Measurements from ENCODE around the gene EVX2.

Gene EVX2

DNA sequence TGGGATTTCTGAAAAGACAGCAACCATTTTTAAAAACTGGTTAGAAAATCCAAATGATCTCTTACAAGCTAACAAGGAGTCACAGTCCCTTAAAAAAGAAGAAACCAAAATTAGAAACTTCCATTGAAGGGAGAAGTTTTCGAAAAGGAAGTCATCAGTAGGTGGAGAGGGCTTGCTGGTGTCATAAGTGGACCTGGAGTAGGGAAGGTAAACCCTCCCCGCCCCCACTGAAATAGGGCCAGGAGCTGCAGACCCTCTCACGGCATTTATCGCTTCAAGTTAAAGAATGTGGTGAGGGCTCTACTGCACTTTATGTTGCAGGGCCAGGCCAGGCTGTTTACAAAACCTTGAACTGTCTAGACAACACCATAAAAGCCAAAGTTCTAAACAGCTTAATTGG, 26.2 kb upstream of the EVX2 start:
- in situ Hi-C loops (cut with MboI; ENCODE audit: low sequenced_read_pairs): no loop called here

GRCh38 chr2:176109192-176109901, 25.6 kb upstream of the EVX2 start:
- in situ Hi-C loops (cut with MboI; ENCODE audit: low sequenced_read_pairs): no loop called here

- in situ Hi-C loops (cut with MboI; ENCODE audit: low sequenced_read_pairs): no loop called here
Observed at GRCh38 chr2:176107731-176108181, 24.0 kb upstream of the EVX2 start.

DNA sequence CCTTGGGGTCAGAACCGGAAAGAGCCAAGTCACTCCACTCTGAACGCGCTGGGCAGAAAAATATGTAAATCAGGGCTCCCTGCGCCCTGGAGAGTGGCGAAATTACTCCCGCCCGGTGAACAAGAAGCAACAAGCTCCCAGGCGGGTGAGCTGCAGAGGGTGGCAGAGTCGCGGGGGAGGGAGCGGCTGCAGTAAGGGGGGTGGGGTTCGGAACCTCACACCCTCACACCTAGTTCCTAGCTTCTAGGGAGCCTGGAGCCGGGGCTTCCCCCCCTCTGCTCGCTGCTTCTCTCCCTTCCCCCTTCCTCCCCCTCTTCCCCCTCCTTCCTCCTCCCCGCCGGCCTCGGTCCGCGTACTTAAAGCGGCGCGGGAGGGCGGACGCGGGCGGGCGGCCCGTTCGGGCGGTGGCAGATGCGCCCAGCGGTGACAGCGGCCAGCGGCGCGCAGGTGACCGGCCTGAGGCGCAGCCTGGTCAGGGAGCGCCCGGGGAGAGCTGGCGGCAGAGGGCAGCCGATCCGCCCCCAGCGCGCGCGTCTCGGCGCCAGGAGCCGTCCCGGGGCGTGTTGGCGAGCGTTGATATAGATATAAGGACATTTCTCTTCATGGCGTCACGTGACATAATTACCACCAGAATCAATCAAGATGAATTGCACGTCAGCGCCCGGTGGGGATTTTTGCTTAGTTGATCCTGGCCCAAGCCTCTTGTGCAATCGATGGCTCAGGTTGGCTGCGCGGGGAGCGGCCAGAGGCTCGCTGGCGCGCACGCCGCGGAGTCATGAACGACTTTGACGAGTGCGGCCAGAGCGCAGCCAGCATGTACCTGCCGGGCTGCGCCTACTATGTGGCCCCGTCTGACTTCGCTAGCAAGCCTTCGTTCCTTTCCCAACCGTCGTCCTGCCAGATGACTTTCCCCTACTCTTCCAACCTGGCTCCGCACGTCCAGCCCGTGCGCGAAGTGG, 23.1 kb upstream of the EVX2 start, which contains the start of gene HOXD11:
HOXD11 (plus strand) TSS at position 700 of the 959 bp plus-strand sequence; CDS start at position 776, 76 bp downstream.
- in situ Hi-C loops (cut with MboI; ENCODE audit: low sequenced_read_pairs): no loop called here

DNA sequence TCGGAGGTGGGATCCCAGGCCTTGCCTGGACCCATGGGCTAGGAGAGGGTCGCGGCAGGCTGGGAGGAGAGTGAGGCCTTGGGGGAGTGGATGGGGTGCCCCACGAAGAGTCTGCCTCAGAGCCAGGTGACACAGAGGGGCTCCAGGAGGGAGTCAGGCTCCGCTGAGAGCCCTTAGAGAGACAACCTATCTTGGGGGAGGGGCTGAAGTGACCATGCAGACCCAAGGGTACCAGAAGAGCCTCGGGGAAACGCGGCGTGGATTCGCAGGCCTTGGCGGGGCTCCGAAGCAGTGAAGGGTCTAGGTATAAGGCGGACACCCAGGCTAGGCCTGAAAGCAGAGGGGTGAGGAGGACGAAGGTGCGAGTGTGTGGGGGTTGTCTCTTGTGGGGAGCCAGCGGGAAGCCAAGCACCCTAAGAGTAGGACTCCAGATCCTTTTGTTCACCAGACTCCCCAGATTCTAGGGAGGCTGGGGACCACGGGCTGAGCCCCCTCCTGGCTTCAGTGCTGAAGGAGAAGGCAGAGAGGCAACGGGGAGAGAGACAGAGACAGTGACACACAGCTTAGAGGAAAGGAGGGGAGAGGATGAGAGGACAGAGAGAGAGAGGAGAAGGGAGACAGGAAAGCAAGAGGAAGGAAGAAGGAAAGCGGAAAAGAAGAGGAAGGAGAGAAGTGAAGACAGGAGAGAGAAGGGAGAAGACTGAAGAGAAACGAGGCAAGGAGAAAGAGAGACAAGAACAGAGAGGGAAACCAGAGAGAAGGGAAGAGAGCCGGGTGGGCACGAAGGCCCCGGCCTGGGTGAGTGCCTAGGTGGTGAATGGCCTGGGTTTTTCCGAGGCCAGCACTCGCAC, 22.2 kb upstream of the EVX2 start:
- in situ Hi-C loops (cut with MboI; ENCODE audit: low sequenced_read_pairs): no loop called here

GRCh38 chr2:176105078-176105729, 21.4 kb upstream of the EVX2 start:
- in situ Hi-C loops (cut with MboI; ENCODE audit: low sequenced_read_pairs): no loop called here

DNA sequence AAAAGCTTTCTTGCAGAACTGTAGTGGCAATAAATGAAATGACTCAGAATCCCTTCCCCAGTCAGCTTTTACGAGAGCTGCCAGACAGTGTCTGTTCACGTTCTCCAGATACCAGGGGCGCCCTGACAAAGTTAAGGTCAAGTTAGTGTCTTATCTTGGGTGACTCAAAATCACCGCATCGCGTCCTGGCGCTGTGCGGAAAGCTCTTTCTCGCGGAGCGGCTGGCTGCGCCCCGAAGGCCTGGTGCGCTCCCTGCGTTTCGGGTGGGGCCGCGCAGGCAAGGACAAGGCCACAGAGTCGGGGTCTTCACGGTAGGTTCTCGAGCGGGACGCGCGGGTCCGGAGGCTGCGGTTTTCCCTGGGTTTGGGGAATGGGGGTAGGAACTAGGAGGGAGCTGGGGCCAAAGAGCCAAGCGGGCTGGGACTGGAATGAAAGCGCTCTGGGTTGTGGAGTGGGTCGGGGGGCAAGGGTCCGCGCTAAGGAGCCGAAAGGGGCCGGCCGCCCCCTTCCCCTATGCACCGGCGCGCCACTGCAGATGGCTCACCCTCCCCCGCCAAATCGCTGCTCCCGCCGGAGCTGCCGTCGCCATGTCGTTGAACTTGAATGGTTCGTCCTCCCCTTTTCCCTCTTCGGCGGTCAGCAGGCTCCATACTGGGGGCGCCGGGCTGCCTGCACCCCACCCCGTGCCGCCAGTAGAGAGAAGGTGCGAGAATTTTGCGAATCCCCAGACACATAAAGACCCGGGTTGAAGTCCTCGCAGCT, 20.7 kb upstream of the EVX2 start:
- in situ Hi-C loops (cut with MboI; ENCODE audit: low sequenced_read_pairs): no loop called here

DNA sequence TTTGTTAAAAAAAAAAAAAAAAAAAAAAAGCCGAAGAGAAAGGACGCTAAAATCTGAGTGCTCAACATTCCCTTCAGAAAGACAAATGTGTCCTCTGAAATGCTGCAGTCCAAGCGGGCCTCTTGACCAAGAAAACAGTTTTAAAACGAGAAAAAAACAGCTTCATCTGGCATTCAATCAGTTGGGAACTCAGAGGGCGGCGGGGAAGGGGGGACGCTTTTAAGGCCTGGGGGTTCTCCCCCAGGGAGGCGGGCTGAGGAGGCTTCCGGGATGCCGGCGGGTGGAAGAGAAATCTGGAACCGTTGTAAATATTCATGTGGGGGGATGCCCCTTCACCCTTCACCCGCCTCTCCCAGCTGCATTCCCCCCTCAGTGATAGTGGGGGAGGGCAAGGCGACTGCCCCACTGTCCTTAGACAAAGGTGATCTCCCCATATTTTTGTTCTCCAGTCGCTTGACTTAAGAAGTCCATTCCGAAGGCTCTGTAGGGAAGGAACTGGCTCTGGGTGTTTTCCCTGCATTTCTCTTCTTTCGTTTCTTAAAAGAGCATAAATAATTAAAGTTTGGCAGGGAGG, 20.1 kb upstream of the EVX2 start:
- in situ Hi-C loops (cut with MboI; ENCODE audit: low sequenced_read_pairs): no loop called here

GRCh38 chr2:176103194-176103593, 19.4 kb upstream of the EVX2 start:
- in situ Hi-C loops (cut with MboI; ENCODE audit: low sequenced_read_pairs): no loop called here

GRCh38 chr2:176102309-176102866, 18.6 kb upstream of the EVX2 start:
- in situ Hi-C loops (cut with MboI; ENCODE audit: low sequenced_read_pairs): no loop called here

DNA sequence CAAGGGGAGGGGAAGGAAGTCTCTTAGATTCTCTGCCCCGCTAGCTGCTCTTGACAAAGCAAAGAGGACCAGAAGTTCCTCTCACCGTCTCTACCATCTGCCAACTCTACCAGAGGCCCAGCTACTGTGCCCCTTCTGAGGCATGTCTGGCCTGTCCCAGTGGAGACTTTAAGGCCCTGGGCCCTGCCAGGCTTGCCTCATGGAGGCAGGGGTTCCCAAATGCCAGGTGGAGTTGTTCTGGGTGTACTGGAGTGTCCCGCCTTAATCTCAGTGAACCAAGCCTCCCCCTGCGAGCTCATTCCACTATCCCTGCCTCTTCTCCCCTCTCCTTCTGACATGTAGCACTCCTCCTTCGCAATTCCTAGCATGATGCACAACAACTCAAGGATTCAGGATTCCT, 18.1 kb upstream of the EVX2 start:
- in situ Hi-C loops (cut with MboI; ENCODE audit: low sequenced_read_pairs): no loop called here

DNA sequence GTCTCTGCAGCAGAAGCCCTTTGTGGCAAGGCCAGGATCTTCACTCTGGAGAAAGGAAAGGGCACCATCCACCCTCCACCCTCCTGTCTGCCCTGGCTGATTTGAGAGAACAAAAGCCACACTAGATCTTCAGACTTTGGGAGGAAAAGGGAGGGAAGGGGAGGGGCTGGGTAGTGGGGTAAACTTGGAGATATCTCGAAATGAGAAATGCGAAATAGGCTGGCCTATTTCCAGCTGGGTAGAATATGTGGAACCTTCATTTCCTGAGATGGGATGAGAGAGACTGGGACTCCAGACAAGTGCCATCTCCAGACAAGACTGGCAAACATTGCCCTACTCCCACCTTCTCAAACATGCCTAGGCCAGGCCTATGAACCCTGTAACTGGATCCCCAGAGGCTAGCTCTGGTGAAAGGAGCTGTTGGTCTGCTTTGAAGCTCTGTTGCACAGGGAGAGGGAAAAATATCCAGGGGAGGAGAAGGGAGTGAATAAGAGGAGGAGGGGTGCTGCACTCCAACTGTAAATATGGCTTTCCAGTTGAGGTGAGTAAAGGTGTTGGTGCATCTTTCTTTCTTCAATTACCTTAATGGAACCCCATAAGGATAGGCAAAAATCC, 17.6 kb upstream of the EVX2 start:
- in situ Hi-C loops (cut with MboI; ENCODE audit: low sequenced_read_pairs): no loop called here

GRCh38 chr2:176100547-176101140, 16.9 kb upstream of the EVX2 start:
- in situ Hi-C loops (cut with MboI; ENCODE audit: low sequenced_read_pairs): no loop called here

- in situ Hi-C loops (cut with MboI; ENCODE audit: low sequenced_read_pairs): loop anchor here (25.0 kb wide), 1 partner anchor 738 kb away; no protein-coding TSS in a partner anchor
Observed at GRCh38 chr2:176099728-176100546, 16.2 kb upstream of the EVX2 start, which contains the start of gene HOXD12. Gene HOXD12 (plus strand): TSS chr2:176099795. CDS start chr2:176099802, 7 bp downstream.

DNA sequence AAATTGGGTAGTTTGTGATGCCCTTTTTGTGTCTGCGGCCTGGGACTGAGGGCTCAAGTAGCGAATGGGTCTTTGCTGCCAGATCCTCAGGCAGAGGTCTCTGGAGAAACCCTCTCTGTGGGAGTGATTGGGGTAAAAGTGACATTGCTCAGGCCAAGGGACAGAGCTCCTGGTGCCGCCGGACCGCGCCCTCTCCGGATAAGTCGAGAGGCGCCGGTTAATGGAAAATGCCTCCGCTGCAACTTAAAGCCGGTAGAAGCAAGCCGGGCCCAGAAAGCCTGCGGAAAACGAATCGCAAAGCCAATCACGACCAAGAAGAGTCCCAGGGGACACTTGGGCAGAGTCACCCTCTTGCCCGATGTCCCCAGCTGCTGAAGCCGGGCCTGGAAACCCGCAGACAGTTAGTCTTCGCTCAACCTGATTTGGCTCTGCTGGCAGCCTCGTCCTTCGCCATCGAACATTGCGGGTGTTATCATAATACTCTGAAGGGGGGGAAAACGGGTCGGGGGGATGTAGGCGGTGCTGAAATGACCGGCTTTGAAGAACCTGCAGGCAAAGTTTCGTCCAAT, 15.5 kb upstream of the EVX2 start:
- in situ Hi-C loops (cut with MboI; ENCODE audit: low sequenced_read_pairs): loop anchor here (25.0 kb wide), 1 partner anchor 737 kb away; no protein-coding TSS in a partner anchor

- in situ Hi-C loops (cut with MboI; ENCODE audit: low sequenced_read_pairs): loop anchor here (25.0 kb wide), 1 partner anchor 736 kb away; no protein-coding TSS in a partner anchor
Observed at GRCh38 chr2:176098366-176099158, 14.8 kb upstream of the EVX2 start.
